ENCODE results near the gene TYW1.
"Not testable (repeated sequence)": the region's sequence is repeated elsewhere in the genome, so short reads cannot be mapped to it uniquely, and the experiment has no call there.

- TF ChIP-seq POLR2A (IDR thresholded peaks at IDR 0.05; ENCODE audit: low read depth, low read length); POLR2AphosphoS5 (IDR thresholded peaks at IDR 0.05; ENCODE audit: low read depth, low read length); PAX5 (IDR thresholded peaks at IDR 0.05; ENCODE audit: insufficient read depth, low read length, severe bottlenecking): not testable (repeated sequence)
These were observed 55.5 kb downstream of the TYW1 start for GRCh38 chr7:67052161-67052560.

All from GM12891 (cell line).